KMS-11 (cell line): ENCODE results near the gene RALGPS1.

Source experiments
- H2AFZ ChIP-seq: fragments of 200-600 bp; sonication (generic); 2 replicates; pipeline ENCODE4 v1.6.1; 2016; ENCODE audit warnings: antibody characterized with exemption, mixed run types, low read depth
- H3K27ac ChIP-seq: fragments of 200-600 bp; sonication (generic); 2 replicates; pipeline ENCODE4 v1.6.1; 2016; ENCODE audit warnings: mild to moderate bottlenecking, mixed run types
- H3K27me3 ChIP-seq: fragments of 200-600 bp; sonication (generic); 2 replicates; pipeline ENCODE4 v1.6.1; 2017; ENCODE audit warnings: mild to moderate bottlenecking, low read depth, mixed run types, moderate library complexity; ENCODE audit not compliant: insufficient read depth
- H3K36me3 ChIP-seq: fragments of 200-600 bp; sonication (generic); 2 replicates; pipeline ENCODE4 v1.6.1; 2017; ENCODE audit warnings: mild to moderate bottlenecking, mixed run types; ENCODE audit not compliant: insufficient read depth
- H3K4me1 ChIP-seq: fragments of 200-600 bp; sonication (generic); 2 replicates; pipeline ENCODE4 v1.6.1; 2016; ENCODE audit warnings: mild to moderate bottlenecking, low read depth, mixed run types; ENCODE audit not compliant: poor library complexity, severe bottlenecking
- H3K4me2 ChIP-seq: fragments of 200-600 bp; sonication (generic); 2 replicates; pipeline ENCODE4 v1.7.0; 2016; ENCODE audit warnings: mild to moderate bottlenecking, mixed run types
- H3K4me3 ChIP-seq: fragments of 200-600 bp; sonication (generic); IDR thresholded peaks from 2 replicates; pipeline ENCODE4 v1.6.1; 2017; ENCODE audit warnings: low read depth, low read length, mixed read lengths; ENCODE audit not compliant: insufficient read depth
- H3K79me2 ChIP-seq: fragments of 200-600 bp; sonication (generic); 2 replicates; pipeline ENCODE4 v1.6.1; 2016; ENCODE audit warnings: low read depth, mixed run types; ENCODE audit not compliant: insufficient read depth
- H3K9ac ChIP-seq: fragments of 200-600 bp; sonication (generic); 2 replicates; pipeline ENCODE4 v1.6.1; 2016; ENCODE audit warnings: mild to moderate bottlenecking, mixed run types
- H4K20me1 ChIP-seq: fragments of 200-600 bp; sonication (generic); 2 replicates; pipeline ENCODE4 v1.6.1; 2016; ENCODE audit warnings: mild to moderate bottlenecking, mixed run types; ENCODE audit not compliant: insufficient read depth
- CTCF ChIP-seq: fragments of 200-600 bp; sonication (generic); conservative IDR thresholded peaks from 2 replicates; pipeline ENCODE4 v1.6.1; 2017; ENCODE audit warnings: low read depth, mild to moderate bottlenecking, antibody characterized with exemption, low read length, moderate library complexity, mixed read lengths

The RALGPS1 gene

DNA sequence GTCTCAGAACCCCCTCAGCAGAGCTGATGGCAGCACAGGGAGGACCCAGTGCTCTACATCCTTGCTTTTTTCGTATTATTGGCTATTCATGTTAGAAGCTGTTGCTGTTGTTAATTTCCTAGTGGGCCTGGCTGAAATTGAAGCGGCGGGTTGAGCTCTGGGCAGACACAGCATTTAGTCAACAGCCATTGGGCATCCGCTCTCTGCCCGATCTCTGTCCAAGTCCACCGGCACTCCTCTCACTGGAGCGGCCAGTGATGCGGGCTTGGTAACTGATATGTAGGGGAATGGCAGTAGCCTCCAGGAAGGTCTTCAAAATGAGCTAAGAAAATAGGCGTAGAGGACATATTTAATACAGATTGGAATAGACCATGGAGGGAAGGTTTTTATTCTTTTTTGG lies 348.7 kb downstream of the RALGPS1 start:
- H3K9ac ChIP-seq = no peak overlapping the region
- no peak overlapping the region for H2AFZ ChIP-seq
- H3K27ac ChIP-seq = no peak overlapping the region
- no peaks in the 10 kb centered on the region for H3K79me2 ChIP-seq
- no peaks in the 10 kb centered on the region for H4K20me1 ChIP-seq
- no peak overlapping the region for H3K4me3 ChIP-seq
- no peaks in the 10 kb centered on the region for H3K27me3 ChIP-seq
- H3K4me2 ChIP-seq = no peak overlapping the region
- H3K4me1 ChIP-seq = no peaks in the 10 kb centered on the region
- H3K36me3 ChIP-seq = no peaks in the 10 kb centered on the region
- TF ChIP-seq CTCF = no peak

DNA sequence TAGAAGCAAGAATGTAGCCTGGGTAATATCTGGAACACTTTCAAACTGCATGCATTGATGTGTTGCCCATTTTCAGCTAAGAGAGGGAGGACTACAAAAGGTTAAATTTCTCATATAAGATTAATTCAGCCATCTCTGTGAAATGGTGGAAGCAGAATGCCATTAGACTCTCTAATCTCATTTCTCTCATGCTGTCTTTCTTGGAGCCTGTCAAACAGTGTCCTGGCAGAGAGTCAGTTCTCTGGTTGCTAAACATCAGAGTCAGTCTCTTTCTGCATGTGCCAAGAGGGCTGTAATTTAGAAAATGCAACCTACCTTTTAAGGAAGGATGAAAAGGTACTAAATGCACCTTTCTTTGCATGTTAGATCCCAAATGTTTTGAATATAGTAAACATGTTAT lies 349.1 kb downstream of the RALGPS1 start:
- no peak overlapping the region for H3K4me3 ChIP-seq
- no peaks in the 10 kb centered on the region for H4K20me1 ChIP-seq
- no peak overlapping the region for H3K4me2 ChIP-seq
- TF ChIP-seq CTCF = no peak
- no peak overlapping the region for H3K27ac ChIP-seq
- no peaks in the 10 kb centered on the region for H3K36me3 ChIP-seq
- H3K79me2 ChIP-seq = no peaks in the 10 kb centered on the region
- H3K4me1 ChIP-seq = no peaks in the 10 kb centered on the region
- H2AFZ ChIP-seq = no peak overlapping the region
- no peaks in the 10 kb centered on the region for H3K27me3 ChIP-seq
- no peak overlapping the region for H3K9ac ChIP-seq

DNA sequence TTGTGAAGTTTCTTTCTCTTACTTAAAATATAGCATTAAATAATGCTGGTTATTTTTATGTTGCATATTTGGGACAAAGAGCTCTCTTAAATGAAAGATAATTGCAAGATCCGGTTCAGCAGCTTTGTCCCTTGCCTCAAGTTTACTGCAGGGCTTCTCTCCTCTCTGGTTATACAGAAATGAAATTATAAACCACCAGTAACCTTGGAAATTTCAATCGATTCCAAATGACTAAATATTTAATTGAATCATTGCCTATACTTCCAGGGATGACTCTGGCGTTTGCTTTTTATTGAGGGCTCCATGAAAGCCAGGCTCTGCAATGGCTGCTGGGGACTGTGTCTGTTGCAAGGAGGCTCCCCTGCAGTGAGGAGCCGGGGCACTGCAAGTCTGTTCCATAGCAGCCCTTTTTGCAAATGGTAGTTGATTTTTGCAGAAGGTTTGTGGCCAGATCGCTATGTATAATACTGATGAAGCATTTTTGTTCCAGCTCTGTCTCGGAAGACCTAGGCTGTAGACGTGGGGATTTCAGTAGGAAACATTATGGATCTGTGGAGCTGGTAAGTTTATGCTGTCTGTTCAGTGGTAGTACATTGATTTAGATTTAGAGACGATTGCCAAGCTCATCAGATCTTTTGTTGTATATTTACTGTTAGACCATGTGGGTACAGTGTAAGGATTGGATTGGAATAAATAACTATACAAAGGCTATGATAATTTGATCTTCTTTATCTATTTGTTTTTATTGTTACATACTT lies 350.1 kb downstream of the RALGPS1 start, which contains the start of gene GARNL3:
Gene GARNL3, plus strand, starts transcription at position 313 of the 758 bp plus-strand sequence. Its CDS starts 104 bp downstream, at position 417.
- no peaks in the 10 kb centered on the region for H3K4me1 ChIP-seq
- H4K20me1 ChIP-seq = no peaks in the 10 kb centered on the region
- H3K4me3 ChIP-seq = no peak within 1 kb of the TSS
- no peak within 1 kb of the TSS for H3K9ac ChIP-seq
- H3K27ac ChIP-seq = no peak within 1 kb of the TSS
- H3K4me2 ChIP-seq = no peak within 1 kb of the TSS
- H3K79me2 ChIP-seq = no peaks in the 10 kb centered on the region
- no peak for TF ChIP-seq CTCF
- no peaks in the 10 kb centered on the region for H3K27me3 ChIP-seq
- no peak within 1 kb of the TSS for H2AFZ ChIP-seq
- H3K36me3 ChIP-seq = no peaks in the 10 kb centered on the region

DNA sequence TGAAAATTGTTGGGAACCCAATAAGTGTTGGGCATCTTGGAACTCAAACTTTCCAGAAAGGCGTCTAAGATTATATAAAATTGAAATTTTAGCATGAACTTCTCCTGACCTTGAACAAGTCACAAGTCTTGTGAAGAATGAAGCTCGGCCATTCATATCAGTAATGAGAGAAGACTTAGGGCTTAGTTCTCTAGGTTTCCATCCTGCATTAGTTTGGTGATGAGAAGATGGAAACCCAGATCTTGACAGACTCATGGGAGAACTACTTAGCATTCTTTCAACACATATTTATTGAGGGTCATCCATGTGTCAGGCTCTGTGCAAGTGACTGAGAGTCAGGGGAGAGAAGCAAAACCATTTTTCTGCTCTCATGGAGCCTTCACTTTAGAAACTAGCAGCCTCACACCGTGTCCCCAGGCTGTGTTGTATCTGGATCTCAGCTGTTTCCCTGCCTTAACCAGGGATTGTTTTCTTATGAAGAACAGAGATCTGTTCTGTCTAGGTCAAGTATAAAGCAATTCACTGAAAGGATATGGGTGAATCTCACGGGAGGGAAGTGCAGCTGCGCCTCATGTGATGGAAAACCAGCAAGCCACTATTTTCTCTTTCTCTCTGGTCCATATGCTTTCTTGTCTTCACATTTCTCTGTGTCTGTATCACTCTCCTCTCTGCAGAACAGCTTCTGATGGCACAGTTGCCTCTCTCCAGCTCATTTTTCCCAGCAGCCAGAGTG lies 353.4 kb downstream of the RALGPS1 start:
- no peak overlapping the region for H3K9ac ChIP-seq
- TF ChIP-seq CTCF = no peak
- no peak overlapping the region for H2AFZ ChIP-seq
- no peak overlapping the region for H3K27ac ChIP-seq
- H3K36me3 ChIP-seq = no peaks in the 10 kb centered on the region
- H4K20me1 ChIP-seq = no peaks in the 10 kb centered on the region
- no peaks in the 10 kb centered on the region for H3K27me3 ChIP-seq
- no peaks in the 10 kb centered on the region for H3K4me1 ChIP-seq
- H3K4me2 ChIP-seq = no peak overlapping the region
- no peak overlapping the region for H3K4me3 ChIP-seq
- no peaks in the 10 kb centered on the region for H3K79me2 ChIP-seq
